ENCODE results near the gene NUFIP1.

NUFIP1 gene

GRCh38 chr13:44917589-44918325 lies 71.5 kb downstream of the NUFIP1 start:
- Histone ChIP-seq H3K27ac (replicated peaks) (peak overlapping the region; percentile 81), H3K4me3 (replicated peaks; ENCODE audit: insufficient read depth, low read length) (peak overlapping the region; percentile 64)
- peak; percentile 94 to 97 for DNase-seq (ENCODE audit: low read depth in 1 of 2, low spot score in 1 of 2)

GRCh38 chr13:44912278-44913016 lies 76.8 kb downstream of the NUFIP1 start:
- H3K27me3 ChIP-seq (ENCODE audit: insufficient read depth, poor library complexity, severe bottlenecking) = no peaks in the 10 kb centered on the region
- TF ChIP-seq CTCF (IDR thresholded peaks at IDR 0.05; ENCODE audit: insufficient read depth, low read length) (no peak), GABPA (IDR thresholded peaks at IDR 0.05; ENCODE audit: low read depth) (no peak), REST (IDR thresholded peaks at IDR 0.05; ENCODE audit: insufficient replicate concordance, low read depth) (no peak), SPI1 (IDR thresholded peaks at IDR 0.05; ENCODE audit: borderline replicate concordance, low read depth) (no peak), POLR2AphosphoS5 (IDR thresholded peaks at IDR 0.05; ENCODE audit: low read depth) (no peak)
- no peak overlapping the region for H3K4me3 ChIP-seq (replicated peaks; ENCODE audit: insufficient read depth, low read length)
- no peak overlapping the region for H3K27ac ChIP-seq (replicated peaks)
- DNase-seq (ENCODE audit: low read depth in 1 of 2, low spot score in 1 of 2) = no peak

More at GRCh38 chr13:44917589-44918325, 71.5 kb downstream of the NUFIP1 start:
- no peaks in the 10 kb centered on the region for H3K27me3 ChIP-seq (ENCODE audit: insufficient read depth, poor library complexity, severe bottlenecking)
- no peak for TF ChIP-seq CTCF (IDR thresholded peaks at IDR 0.05; ENCODE audit: insufficient read depth, low read length)
- TF ChIP-seq REST (IDR thresholded peaks at IDR 0.05; ENCODE audit: insufficient replicate concordance, low read depth) = peak; percentile 62
- TF ChIP-seq POLR2AphosphoS5 (IDR thresholded peaks at IDR 0.05; ENCODE audit: low read depth) = peak; percentile 81
- peak; percentile 29; the same call in 1 of the 2 replicates for TF ChIP-seq GABPA (IDR thresholded peaks at IDR 0.05; ENCODE audit: low read depth)
- no peak for TF ChIP-seq SPI1 (IDR thresholded peaks at IDR 0.05; ENCODE audit: borderline replicate concordance, low read depth)

- no peak for DNase-seq (ENCODE audit: low read depth in 1 of 2, low spot score in 1 of 2)
- TF ChIP-seq POLR2AphosphoS5 (IDR thresholded peaks at IDR 0.05; ENCODE audit: low read depth) (no peak), REST (IDR thresholded peaks at IDR 0.05; ENCODE audit: insufficient replicate concordance, low read depth) (no peak), GABPA (IDR thresholded peaks at IDR 0.05; ENCODE audit: low read depth) (no peak), SPI1 (IDR thresholded peaks at IDR 0.05; ENCODE audit: borderline replicate concordance, low read depth) (no peak), CTCF (IDR thresholded peaks at IDR 0.05; ENCODE audit: insufficient read depth, low read length) (no peak)
- Histone ChIP-seq H3K27ac (replicated peaks) (no peak overlapping the region), H3K27me3 (ENCODE audit: insufficient read depth, poor library complexity, severe bottlenecking) (no peaks in the 10 kb centered on the region), H3K4me3 (replicated peaks; ENCODE audit: insufficient read depth, low read length) (no peak overlapping the region)
These were observed 80.6 kb downstream of the NUFIP1 start for GRCh38 chr13:44908712-44909111.
